CD4-positive, alpha-beta T cell treated with Interleukin-15 for 1 hour (primary cell): ENCODE measurements around the gene GRID2.
"Not testable (repeated sequence)": the region's sequence is repeated elsewhere in the genome, so short reads cannot be mapped to it uniquely, and the experiment has no call there.

Experiments used
- DNase-seq: peaks from one replicate; pipeline ENCODE4 v3.0.0-alpha.2; 2020

Gene GRID2

GRCh38 chr4:92303621-92304027 is at the start of gene GRID2:
Gene GRID2 (plus strand): TSS chr4:92303966.
- no peak for DNase-seq

DNA sequence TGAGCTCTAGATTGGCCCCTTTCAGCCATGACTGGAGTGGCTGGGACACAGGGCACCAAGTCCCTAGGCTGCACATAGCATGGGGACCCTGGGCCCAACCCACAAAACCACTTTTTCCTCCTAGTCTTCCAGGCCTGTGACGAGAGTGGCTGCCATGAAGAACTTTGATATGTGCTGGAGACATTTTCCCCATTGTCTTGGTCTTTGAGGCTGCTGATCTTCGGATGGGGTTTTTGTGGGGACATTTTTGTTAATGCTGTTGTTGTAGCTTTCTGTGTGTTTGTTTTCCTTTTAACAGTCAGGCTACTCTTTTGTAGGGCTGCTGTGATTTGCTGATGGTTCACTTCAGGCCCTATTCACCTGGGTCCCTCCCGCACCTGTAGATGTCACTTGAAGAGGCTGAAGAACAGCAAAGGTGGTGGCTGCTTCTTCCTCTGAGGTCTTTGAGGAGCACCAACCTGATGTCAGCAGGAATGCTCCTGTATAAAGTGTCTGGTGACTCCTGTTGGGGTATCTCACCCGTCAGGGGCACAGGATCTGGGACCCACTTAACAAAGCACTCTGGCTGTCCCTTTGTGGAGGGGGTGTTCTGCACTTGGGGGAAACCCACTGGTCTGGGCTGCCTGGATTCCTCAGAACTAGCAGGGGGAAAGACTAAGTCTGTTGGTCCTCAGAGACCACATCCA is 49.6 kb upstream of the GRID2 start:
- no peak for DNase-seq

DNA sequence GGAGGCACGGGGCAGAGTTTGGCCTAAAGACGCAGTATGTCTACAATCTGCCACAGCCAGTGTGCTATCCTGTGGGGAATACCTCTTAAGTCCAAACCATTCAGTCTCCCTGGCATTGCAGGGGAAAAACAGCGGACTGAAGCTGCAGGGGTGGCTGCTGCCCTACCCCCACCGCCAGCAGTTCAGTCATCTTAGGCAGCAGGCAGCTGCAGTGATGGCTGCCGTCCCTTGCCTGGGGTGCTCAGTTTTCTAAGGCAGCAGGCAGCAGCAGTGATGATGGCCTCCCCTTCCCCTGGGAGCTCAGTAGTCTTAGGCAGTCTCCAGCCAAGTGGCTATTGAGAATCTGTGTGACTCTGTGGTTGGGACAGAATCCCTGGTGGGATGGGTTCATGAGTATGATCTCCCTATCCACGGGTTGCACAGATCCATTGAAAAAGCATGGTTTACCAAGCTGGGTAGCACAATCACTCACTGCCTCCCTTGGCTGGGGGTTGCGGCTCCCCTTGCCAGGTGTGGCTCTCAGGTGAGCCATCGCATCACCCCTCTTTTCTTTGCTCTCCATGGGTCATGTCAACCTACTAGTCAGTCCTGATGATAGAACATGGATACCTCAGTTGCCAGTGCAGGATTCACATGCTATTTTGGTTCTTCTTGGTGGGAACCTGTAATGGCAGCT is 48.9 kb upstream of the GRID2 start:
- DNase-seq = no peak

DNA sequence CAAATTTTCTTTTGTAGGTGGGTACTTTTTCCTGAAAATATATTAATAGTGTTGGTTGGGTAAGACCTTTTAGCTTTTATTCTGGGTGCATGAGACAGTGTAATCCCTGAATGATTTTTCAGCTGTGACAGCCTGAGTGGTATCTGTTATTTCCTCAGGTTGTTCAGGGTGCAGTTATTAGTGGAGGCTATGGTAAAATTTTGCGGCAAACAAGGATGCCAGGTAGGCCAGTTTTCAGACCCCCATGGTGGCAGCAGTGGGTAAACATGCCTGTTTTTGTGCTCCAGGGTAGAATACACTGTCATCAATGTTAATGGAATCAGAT is 47.9 kb upstream of the GRID2 start:
- no peak for DNase-seq

DNA sequence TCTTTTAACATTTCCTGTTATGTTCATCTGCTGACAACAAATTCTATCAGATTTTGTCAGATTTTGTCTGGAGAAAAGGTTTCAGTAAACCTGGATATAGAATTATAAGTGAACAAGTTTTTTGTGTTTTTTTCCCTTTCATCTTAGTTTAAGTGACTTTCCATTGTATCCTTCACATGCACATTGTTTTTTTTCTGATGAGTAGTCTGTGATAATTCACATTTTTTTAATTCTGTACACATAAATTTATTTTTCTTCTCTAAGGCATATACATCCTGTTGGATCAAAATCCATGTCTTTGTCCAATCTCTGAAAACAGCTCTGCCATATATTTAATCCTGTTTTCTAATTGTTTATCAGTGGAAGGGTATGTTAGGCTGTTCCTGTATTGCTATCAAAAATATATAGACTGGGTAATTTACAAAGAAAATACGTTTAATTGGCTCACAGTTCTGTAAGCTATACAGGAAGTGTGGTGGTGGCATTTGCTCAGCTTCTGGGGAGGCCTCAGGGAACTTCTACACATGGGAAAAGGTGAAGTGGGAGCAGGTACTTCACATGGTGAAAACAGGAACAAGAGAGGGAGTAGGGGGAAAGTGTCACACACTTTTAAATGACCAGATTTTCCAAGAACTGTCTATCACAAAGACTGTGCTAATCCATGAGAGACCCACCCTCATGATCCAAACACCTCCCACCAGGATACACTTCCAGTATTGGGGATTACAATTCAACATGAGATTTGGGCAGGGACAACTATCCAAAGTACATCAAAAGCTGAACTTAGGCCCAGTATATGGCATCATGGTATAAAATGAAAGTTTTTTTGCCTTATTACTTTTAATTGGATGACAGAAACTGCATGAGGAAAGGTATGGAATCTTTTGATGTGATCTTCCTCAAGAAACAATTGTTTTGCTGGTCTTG is 45.6 kb upstream of the GRID2 start:
- DNase-seq = no peak

- DNase-seq = no peak
These were observed 42.5 kb upstream of the GRID2 start for GRCh38 chr4:92261256-92261655.

DNA sequence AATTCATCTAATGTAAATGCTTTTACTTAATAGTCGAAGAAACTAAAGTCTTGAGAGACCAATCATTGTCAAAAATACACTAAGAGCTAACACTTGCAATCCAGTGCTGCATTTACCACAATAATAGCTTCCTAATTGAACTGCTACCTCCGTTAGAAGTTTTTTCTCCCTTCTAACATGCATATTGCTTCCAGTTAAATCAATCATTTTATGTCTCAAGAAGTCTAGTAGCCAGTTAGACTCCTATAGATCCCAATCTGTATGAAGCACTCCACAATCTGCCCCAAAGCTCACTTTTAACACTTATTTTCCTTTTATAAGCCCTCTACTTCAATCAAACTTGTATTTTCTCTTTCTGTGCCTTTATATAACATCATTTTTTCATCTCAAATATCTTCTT is 41.4 kb upstream of the GRID2 start:
- no peak for DNase-seq

DNA sequence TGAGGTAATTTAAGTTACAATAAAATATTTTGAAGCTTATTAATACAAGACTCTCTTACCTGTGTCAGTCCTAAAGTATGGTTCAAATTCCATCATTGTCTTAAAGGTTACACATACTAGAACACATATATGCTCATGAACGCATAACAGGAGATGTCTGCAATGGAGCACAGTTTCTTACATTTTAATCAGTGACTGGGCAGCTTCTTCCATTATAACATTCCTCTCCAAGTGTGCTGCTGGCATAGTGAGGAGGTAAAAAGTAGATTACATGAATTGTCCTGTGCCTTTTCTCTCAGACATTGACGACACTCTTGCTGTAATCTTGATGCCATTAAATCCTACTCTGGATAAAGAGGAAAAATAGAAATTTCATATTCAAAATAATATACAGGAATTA is 40.8 kb upstream of the GRID2 start:
- no peak for DNase-seq

DNA sequence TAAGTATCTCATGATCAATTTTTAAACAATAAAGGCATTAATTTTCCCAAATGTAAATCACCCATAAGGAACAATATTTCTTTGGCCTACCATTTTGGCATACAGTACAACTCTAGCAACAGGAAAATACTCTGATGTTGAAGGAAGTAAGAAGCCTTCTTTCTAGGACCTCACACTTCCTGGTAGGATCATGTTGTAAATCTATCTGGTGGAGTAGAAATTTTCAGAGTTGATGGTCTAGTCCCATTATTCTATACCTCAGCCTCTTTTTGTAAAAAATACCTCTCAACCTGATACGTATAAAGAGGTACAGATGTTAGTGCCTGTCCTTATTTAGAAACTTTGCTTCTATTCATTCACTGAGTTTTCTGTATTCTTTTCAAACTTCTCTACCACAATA is 40.2 kb upstream of the GRID2 start:
- DNase-seq = no peak

GRCh38 chr4:92264163-92264562 is 39.6 kb upstream of the GRID2 start:
- DNase-seq = no peak

GRCh38 chr4:92265021-92265420 is 38.7 kb upstream of the GRID2 start:
- no peak for DNase-seq

DNA sequence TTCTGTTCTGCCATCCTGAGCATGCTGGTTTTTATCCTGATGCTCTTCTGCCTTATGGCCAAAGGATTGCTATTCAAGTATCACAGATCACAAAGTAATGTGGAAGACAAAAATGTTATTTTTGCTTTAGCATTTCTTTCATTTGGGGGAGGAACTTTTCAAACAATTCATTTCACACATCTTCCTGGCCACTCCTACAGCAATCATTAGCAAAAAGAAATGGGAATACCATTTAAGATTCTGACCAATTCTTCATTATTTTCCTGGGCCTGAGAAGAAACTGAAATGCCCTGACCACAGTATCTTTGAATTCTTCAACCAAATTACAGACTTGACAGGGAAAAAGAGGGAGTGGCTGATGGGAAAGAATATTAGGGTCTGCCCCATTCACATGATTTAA is 38.0 kb upstream of the GRID2 start:
- DNase-seq = no peak

- no peak for DNase-seq
These were observed 37.2 kb upstream of the GRID2 start for GRCh38 chr4:92266521-92266920.

- DNase-seq = no peak
These were observed 35.1 kb upstream of the GRID2 start for GRCh38 chr4:92268642-92269041.

DNA sequence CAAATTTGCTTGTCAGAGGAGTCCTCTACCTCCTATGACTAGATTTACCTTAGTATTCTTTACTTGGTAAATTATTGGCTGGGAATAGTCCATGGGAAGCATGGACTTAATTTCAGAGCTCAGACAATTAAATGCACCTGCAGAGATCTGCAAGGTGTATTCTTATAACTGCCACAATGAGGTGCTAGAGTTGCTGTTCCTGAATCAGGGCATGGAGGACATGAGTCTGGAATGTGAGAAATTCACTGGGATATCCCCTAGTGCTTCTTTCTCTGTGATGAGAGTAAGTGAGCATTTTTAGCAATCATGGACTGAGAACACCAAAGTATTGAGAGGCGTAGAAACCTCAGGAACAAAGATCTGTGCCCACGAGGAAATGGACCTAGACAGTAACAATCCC is 32.9 kb upstream of the GRID2 start:
- no peak for DNase-seq

DNA sequence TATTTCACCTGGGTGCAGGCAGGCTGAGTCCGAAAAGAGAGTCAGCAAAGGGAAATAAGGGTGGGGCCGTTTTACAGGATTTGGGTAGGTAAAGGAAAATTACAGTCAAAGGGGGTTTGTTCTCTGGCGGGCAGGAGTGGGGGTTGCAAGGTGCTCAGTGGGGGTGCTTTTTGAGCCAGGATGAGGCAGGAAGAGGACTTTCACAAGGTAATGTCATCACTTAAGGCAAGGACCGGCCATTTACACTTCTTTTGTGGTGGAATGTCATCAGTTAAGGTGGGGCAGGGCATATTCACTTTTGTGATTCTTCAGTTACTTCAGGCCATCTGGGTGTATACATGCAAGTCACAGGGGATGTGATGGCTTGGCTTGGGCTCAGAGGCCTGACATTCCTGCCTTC is 32.2 kb upstream of the GRID2 start:
- DNase-seq = not testable (repeated sequence)

GRCh38 chr4:92277057-92277881 is 26.5 kb upstream of the GRID2 start:
- not testable (repeated sequence) for DNase-seq

DNA sequence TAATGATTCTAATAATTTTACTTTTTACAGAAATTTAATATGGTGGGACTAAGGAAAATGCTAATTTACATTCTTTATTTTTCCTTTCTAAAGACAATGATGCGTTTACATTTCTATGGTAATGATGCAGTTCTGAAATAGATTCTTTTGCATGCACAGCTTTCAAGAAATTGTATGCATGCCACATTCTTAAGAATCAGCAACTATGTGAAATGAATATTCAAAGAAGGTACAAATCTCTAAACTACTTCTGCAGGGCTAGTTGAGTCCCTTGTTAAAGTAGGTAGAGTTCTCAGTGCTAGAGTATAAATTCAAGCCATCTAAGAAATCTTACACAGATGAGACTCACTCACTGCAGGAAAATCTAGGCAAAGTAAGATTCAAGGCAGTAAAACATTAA is 24.5 kb upstream of the GRID2 start:
- no peak for DNase-seq

DNA sequence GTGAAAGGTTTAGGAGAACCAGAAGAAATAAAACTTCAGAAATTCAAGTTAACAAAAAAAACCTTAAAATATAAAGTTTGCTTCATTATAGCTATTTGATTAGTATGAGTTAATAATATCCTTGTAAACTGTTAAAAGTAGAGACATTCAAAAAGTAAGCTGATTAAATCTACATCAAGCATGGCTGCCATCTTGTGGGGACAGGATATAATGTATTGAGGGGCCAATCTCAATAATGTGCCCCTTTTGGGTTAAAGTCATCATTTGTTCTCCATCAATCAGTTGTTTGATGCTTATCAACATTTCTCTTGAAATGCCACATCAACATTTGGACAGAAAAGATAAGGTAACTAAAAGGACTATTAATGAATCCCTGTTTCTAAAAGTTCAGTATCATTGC is 4.6 kb upstream of the GRID2 start:
- DNase-seq = no peak

- no peak for DNase-seq
These were observed 355 bp downstream of the GRID2 start for GRCh38 chr4:92304121-92304520.

DNA sequence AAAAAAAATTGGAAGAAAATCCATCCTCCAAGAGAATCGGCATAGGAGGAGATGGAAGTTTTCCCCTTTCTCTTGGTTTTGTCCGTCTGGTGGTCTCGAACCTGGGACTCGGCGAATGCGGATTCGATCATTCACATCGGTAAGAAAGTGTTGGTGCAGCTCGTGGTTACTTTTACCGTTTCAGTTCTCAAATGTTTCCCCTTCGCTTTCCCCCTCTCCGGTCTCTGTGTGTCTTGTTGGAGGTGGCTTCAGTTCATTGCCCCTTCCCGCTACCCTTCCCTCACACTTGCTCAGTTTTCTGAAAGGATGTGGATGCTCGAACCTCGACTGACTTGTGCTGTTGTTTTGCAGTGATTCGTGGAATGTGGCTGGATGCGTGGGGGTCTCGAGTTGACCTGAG is 840 bp downstream of the GRID2 start:
- no peak for DNase-seq

GRCh38 chr4:92305148-92305877 is 1.5 kb downstream of the GRID2 start:
- no peak for DNase-seq
